Measurements from ENCODE around the gene PPAN.

DNA sequence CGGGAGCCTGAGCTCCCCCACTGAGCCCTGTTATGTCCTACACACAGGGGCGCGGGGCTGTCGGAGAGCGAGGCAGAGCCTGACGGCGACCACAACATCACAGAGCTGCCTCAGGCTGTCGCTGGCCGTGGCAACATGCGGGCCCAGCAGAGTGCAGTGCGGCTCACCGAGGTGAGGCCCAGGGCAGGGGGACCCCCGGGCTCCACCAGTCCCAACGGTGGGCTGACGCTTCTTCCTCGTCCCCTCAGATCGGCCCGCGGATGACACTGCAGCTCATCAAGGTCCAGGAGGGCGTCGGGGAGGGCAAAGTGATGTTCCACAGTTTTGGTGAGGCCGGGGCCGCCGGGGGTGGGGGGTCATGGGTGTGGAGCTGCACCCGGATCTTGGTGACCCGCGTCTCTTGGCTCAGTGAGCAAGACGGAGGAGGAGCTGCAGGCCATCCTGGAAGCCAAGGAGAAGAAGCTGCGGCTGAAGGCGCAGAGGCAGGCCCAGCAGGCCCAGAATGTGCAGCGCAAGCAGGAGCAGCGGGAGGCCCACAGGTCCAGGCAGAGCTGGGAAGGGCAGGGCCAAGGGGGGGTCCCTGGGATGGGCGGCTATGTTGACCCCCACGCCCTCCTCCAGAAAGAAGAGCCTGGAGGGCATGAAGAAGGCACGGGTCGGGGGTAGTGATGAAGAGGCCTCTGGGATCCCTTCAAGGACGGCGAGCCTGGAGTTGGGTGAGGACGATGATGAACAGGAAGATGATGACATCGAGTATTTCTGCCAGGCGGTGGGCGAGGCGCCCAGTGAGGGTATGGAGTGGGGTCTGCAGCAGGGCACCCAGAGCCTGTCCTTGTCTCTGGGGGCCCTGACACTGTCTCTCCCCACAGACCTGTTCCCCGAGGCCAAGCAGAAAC, 4.2 kb downstream of the PPAN start:
- TF ChIP-seq, protein P1, sequence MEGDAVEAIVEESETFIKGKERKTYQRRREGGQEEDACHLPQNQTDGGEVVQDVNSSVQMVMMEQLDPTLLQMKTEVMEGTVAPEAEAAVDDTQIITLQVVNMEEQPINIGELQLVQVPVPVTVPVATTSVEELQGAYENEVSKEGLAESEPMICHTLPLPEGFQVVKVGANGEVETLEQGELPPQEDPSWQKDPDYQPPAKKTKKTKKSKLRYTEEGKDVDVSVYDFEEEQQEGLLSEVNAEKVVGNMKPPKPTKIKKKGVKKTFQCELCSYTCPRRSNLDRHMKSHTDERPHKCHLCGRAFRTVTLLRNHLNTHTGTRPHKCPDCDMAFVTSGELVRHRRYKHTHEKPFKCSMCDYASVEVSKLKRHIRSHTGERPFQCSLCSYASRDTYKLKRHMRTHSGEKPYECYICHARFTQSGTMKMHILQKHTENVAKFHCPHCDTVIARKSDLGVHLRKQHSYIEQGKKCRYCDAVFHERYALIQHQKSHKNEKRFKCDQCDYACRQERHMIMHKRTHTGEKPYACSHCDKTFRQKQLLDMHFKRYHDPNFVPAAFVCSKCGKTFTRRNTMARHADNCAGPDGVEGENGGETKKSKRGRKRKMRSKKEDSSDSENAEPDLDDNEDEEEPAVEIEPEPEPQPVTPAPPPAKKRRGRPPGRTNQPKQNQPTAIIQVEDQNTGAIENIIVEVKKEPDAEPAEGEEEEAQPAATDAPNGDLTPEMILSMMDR (IDR thresholded peaks at IDR 0.05; ENCODE audit: low read depth, low read length) = no peak
- TF ChIP-seq, protein P2, sequence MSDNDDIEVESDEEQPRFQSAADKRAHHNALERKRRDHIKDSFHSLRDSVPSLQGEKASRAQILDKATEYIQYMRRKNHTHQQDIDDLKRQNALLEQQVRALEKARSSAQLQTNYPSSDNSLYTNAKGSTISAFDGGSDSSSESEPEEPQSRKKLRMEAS (IDR thresholded peaks at IDR 0.05; ENCODE audit: low read depth, low read length) = no peak
- TF ChIP-seq POLR2A (IDR thresholded peaks at IDR 0.05; ENCODE audit: extremely low read depth, insufficient read length) = no peak

Data from NB4 (cell line).